ENCODE results near the gene ZNF22. TPM values are rescaled to one million over a fixed set of nuclear protein-coding genes. Genes with fewer than 3 reads are reported as not detected.

ZNF22 gene
- total and polyA plus RNA-seq, 2 of the 4 experiments (the other 2 are of a cell fraction) = 10.6 to 12.4 TPM

GRCh38 chr10:44986670-44987069, 14.1 kb upstream of the ZNF22 start:
- H2BK5ac ChIP-seq (ENCODE audit: low read depth, low read length, poor library complexity, severe bottlenecking) = peak overlapping the region; percentile 76
- H2BK120ac ChIP-seq (ENCODE audit: low read depth, low read length) = peak overlapping the region; percentile 86
- peak overlapping the region; percentile 60; the same call in 1 of the 2 replicates for H3K56ac ChIP-seq (ENCODE audit: extremely low read depth, insufficient read depth, low read length)
- ChIA-PET CTCF (interaction anchor here (0.6 to 2.2 kb wide), 2 partner anchors 14 to 54 kb away, joined by 5 to 8 read pairs; no protein-coding TSS in a partner anchor), POLR2A (ENCODE audit: unreplicated experiment) (no interaction called here)
- no peak for TF ChIP-seq POLR2A (IDR thresholded peaks at IDR 0.05; ENCODE audit: low read depth, low read length)
- TF ChIP-seq RAD21 (IDR thresholded peaks at IDR 0.05; ENCODE audit: low read length) = no peak
- no peak for TF ChIP-seq MXI1 (IDR thresholded peaks at IDR 0.05; ENCODE audit: borderline replicate concordance, low read depth, low read length)
- no peak for TF ChIP-seq RFX5 (IDR thresholded peaks at IDR 0.05; ENCODE audit: low read depth, low read length)
- no peak for TF ChIP-seq FOS (IDR thresholded peaks at IDR 0.05; ENCODE audit: low read depth, low read length)
- TF ChIP-seq NFE2L2 (IDR thresholded peaks at IDR 0.05; ENCODE audit: low read depth, low read length) = no peak
- no peak for TF ChIP-seq SMC3 (IDR thresholded peaks at IDR 0.05; ENCODE audit: low read depth, low read length)
- no peak for TF ChIP-seq CHD1 (IDR thresholded peaks at IDR 0.05; ENCODE audit: low read depth, low read length)
- TF ChIP-seq ELK1 (IDR thresholded peaks at IDR 0.05; ENCODE audit: borderline replicate concordance, low read depth, low read length) = no peak
- TF ChIP-seq BHLHE40 (IDR thresholded peaks at IDR 0.05; ENCODE audit: low read depth, low read length) = no peak
- TF ChIP-seq, protein P1, sequence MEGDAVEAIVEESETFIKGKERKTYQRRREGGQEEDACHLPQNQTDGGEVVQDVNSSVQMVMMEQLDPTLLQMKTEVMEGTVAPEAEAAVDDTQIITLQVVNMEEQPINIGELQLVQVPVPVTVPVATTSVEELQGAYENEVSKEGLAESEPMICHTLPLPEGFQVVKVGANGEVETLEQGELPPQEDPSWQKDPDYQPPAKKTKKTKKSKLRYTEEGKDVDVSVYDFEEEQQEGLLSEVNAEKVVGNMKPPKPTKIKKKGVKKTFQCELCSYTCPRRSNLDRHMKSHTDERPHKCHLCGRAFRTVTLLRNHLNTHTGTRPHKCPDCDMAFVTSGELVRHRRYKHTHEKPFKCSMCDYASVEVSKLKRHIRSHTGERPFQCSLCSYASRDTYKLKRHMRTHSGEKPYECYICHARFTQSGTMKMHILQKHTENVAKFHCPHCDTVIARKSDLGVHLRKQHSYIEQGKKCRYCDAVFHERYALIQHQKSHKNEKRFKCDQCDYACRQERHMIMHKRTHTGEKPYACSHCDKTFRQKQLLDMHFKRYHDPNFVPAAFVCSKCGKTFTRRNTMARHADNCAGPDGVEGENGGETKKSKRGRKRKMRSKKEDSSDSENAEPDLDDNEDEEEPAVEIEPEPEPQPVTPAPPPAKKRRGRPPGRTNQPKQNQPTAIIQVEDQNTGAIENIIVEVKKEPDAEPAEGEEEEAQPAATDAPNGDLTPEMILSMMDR (conservative IDR thresholded peaks at IDR 0.05; ENCODE audit: low read depth, low read length) = no peak
- no peak for TF ChIP-seq USF2 (IDR thresholded peaks at IDR 0.05; ENCODE audit: low read depth, low read length)
- TF ChIP-seq CEBPB (IDR thresholded peaks at IDR 0.05; ENCODE audit: low read depth, low read length) = no peak
- no peak for TF ChIP-seq MAZ (IDR thresholded peaks at IDR 0.05; ENCODE audit: borderline replicate concordance, low read depth, low read length)
- H2AFZ ChIP-seq (replicated peaks; ENCODE audit: low read length, poor library complexity) = no peak overlapping the region
- H3K9ac ChIP-seq (ENCODE audit: low read depth, low read length) = peak overlapping the region; percentile 46; the same call in 1 of the 2 replicates
- WGBS, 2 experiments (ENCODE audit: extremely low coverage in 2 of 2, insufficient read length in 1 of 2) = 0% methylated on average over 1 of the region's 3 CpGs; no CpG with 5 or more reads in 1 of the 2 experiments
- peaks cover 7% of the 10 kb centered on the region; the same call in 1 of the 2 replicates for H3K36me3 ChIP-seq (ENCODE audit: control insufficient read depth, insufficient read depth, low read length)
- no peaks in the 10 kb centered on the region for H3K27me3 ChIP-seq (ENCODE audit: control insufficient read depth, insufficient read depth, low read length)
- intact Hi-C loops (cut with micrococcal nuclease) (loop anchor here (1.0 kb wide), 1 partner anchor 8 kb away; no protein-coding TSS in a partner anchor), in situ Hi-C loops (cut with MboI; ENCODE audit: low sequenced_read_pairs) (loop anchor here (25.0 kb wide), 4 partner anchors 1026 to 1849 kb away; partner anchors contain the start of genes CSGALNACT2 and HNRNPF), dilution Hi-C loops (cut with HindIII; ENCODE audit: low sequenced_read_pairs, unreplicated experiment) (no loop called here)
- H4K5ac ChIP-seq (ENCODE audit: low read depth, low read length) = peak overlapping the region; percentile 87
- peak overlapping the region; percentile 83 for H3K23ac ChIP-seq (ENCODE audit: low read depth, low read length)
- no peaks in the 10 kb centered on the region for H4K20me1 ChIP-seq (ENCODE audit: insufficient read depth, low read length)
- peaks cover 53% of the 10 kb centered on the region for H3K4me1 ChIP-seq (ENCODE audit: control insufficient read depth, insufficient read depth, low read length)
- H3K4ac ChIP-seq (ENCODE audit: low read depth, low read length) = peak overlapping the region; percentile 74
- peak overlapping the region; percentile 93 for H3K18ac ChIP-seq (ENCODE audit: low read depth, low read length)
- peak overlapping the region; percentile 88 for H2BK20ac ChIP-seq (ENCODE audit: low read depth, low read length)
- ATAC-seq (ENCODE audit: low read depth) (peak; percentile 19), DNase-seq (peak; percentile 64)
- H3K79me1 ChIP-seq (ENCODE audit: low read depth in 1 of 2, low read length in 2 of 2) = peaks cover 0 to 10% of the 10 kb centered on the region in 2 experiments; a peak in 1 of 4 replicates
- BruUV-seq (replicated peaks) = no TSS peak
- H3K4me2 ChIP-seq (ENCODE audit: low read depth, low read length) = peak overlapping the region; percentile 27; the same call in 1 of the 2 replicates
- peak overlapping the region; percentile 81; the same call in 1 of the 2 replicates for H2AK5ac ChIP-seq (ENCODE audit: low read depth, low read length)
- peak overlapping the region; percentile 70; the same call in 1 of the 2 replicates for H3K27ac ChIP-seq (ENCODE audit: insufficient read depth, low read length)
- no peak overlapping the region for H3K4me3 ChIP-seq (ENCODE audit: insufficient read depth, low read depth, low read length)
- peak overlapping the region; percentile 82; the same call in 2 of the 3 replicates for H2BK15ac ChIP-seq (ENCODE audit: low read depth, low read length)
- peaks cover 36% of the 10 kb centered on the region for H3K9me1 ChIP-seq (ENCODE audit: insufficient read depth, low read length)
- peak overlapping the region; percentile 80 for H4K91ac ChIP-seq (ENCODE audit: insufficient read depth, low read depth, low read length)
- H4K8ac ChIP-seq (ENCODE audit: low read depth in 2 of 2, low read length in 2 of 2) = peak overlapping the region; percentile 13 to 65; a peak in 2 of 4 replicates
- H3K14ac ChIP-seq (replicated peaks; ENCODE audit: low read depth, low read length) = peak overlapping the region; percentile 87
- no peak overlapping the region for H2AK9ac ChIP-seq (replicated peaks; ENCODE audit: low read depth, low read length, poor library complexity)
- H3K9me3 ChIP-seq (ENCODE audit: control insufficient read depth, insufficient read depth, low read length) = no peaks in the 10 kb centered on the region

Data from IMR-90 (cell line).